Germinal center (tissue), 1 donor: ENCODE results near the gene CYBA.

Source experiments
- DNase-seq: peaks from one replicate; pipeline ENCODE4 v3.0.0; 2012; ENCODE audit warnings: mixed read lengths, low spot score

Gene CYBA

DNA sequence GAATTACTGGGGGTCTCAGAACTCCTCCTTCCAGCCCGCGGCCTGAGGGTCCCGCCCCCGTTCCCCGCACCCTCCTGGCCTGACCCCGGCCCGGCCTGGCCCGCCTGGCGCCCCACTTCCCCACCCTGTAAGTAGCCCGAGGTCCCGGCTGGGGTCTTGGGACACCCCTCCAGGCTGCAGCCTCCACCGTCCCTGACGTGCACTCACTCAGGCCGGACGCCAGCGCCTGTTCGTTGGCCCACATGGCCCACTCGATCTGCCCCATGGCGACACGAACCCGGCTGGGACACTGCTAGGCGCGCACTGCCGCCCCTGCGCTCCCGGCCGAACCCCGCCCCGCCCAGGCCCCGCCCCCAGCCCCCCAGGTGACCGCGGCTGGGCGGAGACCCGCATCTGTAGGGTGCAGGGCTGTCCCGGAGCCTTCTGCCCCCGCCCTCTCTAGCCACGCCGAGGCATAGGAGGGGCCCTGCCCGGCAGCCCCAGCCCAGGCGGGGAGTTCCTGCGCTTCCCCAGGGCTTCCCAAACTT, at the start of gene CYBA:
CYBA (minus strand) TSS at position 305 of the 527 bp plus-strand sequence; CDS start at position 265, 40 bp downstream.
- peak; percentile 94 for DNase-seq

- DNase-seq, result no peak
Measured at GRCh38 chr16:88700322-88700635, 49.4 kb upstream of the CYBA start.

- DNase-seq, result no peak
Measured at GRCh38 chr16:88699180-88699579, 48.3 kb upstream of the CYBA start.

- no peak for DNase-seq
Measured at GRCh38 chr16:88698646-88699045, 47.8 kb upstream of the CYBA start.

GRCh38 chr16:88697831-88698615, 47.2 kb upstream of the CYBA start:
- DNase-seq, result no peak

DNA sequence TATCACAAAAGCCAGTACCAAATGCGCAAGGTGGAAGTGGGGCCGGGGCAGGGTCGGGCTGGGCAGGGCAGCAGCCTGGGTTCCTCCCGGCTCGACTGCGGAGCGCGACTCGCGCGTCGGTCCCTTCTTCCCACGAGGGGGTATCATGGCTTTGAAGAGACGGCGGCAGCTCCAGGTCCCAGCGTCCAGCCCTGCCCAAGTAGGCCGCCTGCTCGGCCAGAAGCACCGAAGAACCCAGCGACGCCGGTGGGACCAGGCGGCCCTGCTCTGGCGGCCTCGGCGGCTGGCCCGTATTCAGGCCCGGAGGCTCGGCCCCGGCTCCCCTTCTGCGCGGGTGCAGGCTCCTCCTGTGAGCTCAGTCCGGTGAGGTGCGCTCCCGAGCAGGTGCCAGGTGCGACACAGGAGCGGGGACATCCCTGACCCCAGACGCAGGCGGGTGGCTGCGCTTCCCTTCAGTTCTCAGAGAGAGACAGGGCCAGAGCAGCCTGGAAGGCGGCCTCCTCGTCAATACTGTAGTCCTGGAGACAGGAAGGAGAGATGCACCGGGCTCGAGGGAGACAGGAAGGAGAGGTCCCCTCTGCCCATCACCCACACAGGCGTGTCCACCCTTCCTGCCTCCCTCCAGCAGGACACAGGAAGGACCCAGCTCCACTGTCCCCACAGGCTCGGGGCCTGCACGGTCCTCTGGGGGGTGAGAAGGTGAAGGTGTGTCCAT, 46.4 kb upstream of the CYBA start:
- no peak for DNase-seq

- no peak for DNase-seq
Measured at GRCh38 chr16:88696441-88696840, 45.6 kb upstream of the CYBA start.

DNA sequence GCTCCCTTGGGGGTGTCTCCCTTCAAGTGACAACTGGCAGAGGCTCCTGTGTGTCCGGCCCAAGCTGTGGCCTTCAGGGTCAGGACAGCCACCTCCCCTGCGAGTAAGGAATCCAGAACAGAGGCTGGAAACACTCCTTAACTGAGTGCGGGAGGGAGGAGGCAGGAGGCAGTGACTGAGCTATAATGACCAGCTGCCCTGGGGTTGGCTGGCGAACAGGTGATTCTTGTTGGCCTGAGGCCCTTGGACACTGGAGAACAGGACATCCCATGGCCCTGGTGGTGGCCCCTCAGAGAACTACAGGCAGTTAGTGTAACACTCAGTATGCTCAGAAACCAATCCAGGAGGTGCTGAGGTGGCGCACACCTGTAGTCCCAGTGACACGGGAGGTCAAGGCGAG, 44.9 kb upstream of the CYBA start:
- no peak for DNase-seq

- no peak for DNase-seq
Measured at GRCh38 chr16:88695218-88695617, 44.4 kb upstream of the CYBA start.

GRCh38 chr16:88694221-88695087, 43.6 kb upstream of the CYBA start:
- DNase-seq, result no peak

DNA sequence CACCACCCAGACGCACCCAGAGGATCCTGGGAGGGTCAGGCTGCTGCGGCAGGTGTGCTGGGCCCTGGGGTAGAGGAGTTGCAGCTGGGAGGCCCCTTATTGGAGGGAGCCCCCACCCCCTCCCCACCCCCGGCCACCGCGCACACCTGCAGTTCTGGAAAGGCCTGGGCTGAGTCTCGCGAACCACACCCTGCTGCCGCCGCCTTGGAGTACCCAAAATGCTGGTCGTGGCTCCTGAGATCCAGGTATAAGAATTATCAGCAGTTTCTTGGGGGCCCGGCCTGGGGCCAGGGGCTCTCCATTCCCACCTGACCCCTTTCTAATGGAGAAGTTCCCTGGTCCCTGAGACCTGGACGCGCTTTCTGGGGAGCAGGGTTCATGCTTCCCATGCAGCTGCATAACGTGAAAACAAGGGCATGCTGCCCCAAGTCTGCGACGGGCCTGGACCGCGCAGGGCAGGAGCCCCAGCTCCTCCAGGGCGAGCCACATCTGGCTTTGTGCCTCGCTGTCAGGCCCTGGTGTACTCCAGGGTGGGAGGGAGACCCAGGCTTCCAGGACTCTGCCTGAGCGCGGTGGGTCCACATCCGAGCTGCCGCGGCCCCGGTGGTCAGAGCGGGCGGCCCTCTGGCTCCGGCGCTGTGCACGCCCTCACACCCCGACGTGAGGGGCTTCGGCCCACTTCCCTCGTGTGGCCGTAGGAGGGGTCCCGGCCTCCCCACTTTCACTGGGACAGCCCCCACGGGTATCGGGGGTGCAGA, 42.7 kb upstream of the CYBA start:
- no peak for DNase-seq

GRCh38 chr16:88692861-88693260, 42.0 kb upstream of the CYBA start:
- no peak for DNase-seq

GRCh38 chr16:88691924-88692560, 41.2 kb upstream of the CYBA start:
- no peak for DNase-seq

GRCh38 chr16:88691129-88691813, 40.4 kb upstream of the CYBA start:
- no peak for DNase-seq

- DNase-seq, result no peak
Measured at GRCh38 chr16:88690341-88691128, 39.7 kb upstream of the CYBA start.

GRCh38 chr16:88688013-88688778, 37.3 kb upstream of the CYBA start:
- DNase-seq, result no peak

- no peak for DNase-seq
Measured at GRCh38 chr16:88687676-88688012, 36.8 kb upstream of the CYBA start.

DNA sequence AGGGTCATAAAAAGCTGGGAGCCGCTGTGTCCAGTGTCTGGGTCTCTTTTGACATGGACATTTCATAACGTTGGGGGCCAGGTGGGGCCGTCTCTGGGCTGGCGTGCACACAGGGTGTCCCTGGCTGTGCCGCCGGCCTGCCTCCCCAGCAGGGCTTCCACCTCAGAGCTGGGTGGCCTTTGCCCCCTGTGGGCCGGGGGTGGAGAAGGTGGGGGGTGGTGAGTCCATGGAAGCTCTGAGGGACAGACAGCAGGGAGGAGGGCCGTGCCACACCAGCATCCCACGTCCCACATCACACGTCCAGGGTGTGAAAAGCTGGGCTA, 36.4 kb upstream of the CYBA start:
- DNase-seq, result no peak
